Measurements from ENCODE around the gene GARNL3. TPM values are rescaled to one million over a fixed set of nuclear protein-coding genes. Genes with fewer than 3 reads are reported as not detected.

Gene GARNL3
- total and polyA plus RNA-seq, 2 experiments from 2014 or later = 8.7 to 21.9 TPM

GRCh38 chr9:127370672-127371648 is 106.4 kb downstream of the GARNL3 start:
- no peak; the same call in 2 of the 3 replicates for ATAC-seq

More at GRCh38 chr9:127370672-127371648, 106.4 kb downstream of the GARNL3 start:
- Histone ChIP-seq H3K4me1 (ENCODE audit: insufficient read depth) (peaks cover 14% of the 10 kb centered on the region; the same call in 1 of the 2 replicates), H3K4me2 (no peak overlapping the region), H3K27me3 (ENCODE audit: insufficient read depth) (no peaks in the 10 kb centered on the region), H3K36me3 (ENCODE audit: insufficient read depth) (no peaks in the 10 kb centered on the region), H2AFZ (no peak overlapping the region), H4K20me1 (replicated peaks; ENCODE audit: insufficient read depth) (no peaks in the 10 kb centered on the region), H3K4me3 (no peak overlapping the region), H3K79me2 (replicated peaks; ENCODE audit: insufficient read depth) (no peaks in the 10 kb centered on the region), H3F3A (replicated peaks; ENCODE audit: low read depth) (no peaks in the 10 kb centered on the region), H3K27ac (ENCODE audit: low read depth) (no peak overlapping the region), H3K9me2 (ENCODE audit: insufficient read depth) (no peaks in the 10 kb centered on the region)
- no peaks in the 10 kb centered on the region for H3K36me3 Mint-ChIP-seq (ENCODE audit: low read depth)
- no peak overlapping the region for H3K4me3 Mint-ChIP-seq
- H3K27ac Mint-ChIP-seq = peak overlapping the region; percentile 3; the same call in 1 of the 2 replicates
- peaks cover 3% of the 10 kb centered on the region for H3K27me3 Mint-ChIP-seq (ENCODE audit: insufficient read depth, low read depth, poor library complexity)
- peaks cover 23% of the 10 kb centered on the region for H3K4me1 Mint-ChIP-seq
- no peak for DNase-seq (ENCODE audit: low spot score)
- TF ChIP-seq EZH2 (IDR thresholded peaks at IDR 0.05; ENCODE audit: low read depth, unreplicated experiment) (no peak), NANOG (IDR thresholded peaks at IDR 0.05; ENCODE audit: borderline replicate concordance) (no peak), ZNF114 (CRISPR knock-in tag; IDR thresholded peaks at IDR 0.05) (no peak), CREB1 (CRISPR knock-in tag; IDR thresholded peaks at IDR 0.05; ENCODE audit: low read depth) (no peak), ETS1 (IDR thresholded peaks at IDR 0.05) (no peak), POLR2AphosphoS5 (IDR thresholded peaks at IDR 0.05; ENCODE audit: low read depth) (no peak), STAT1 (IDR thresholded peaks at IDR 0.05; ENCODE audit: unreplicated experiment) (no peak), JUNB (IDR thresholded peaks at IDR 0.05; ENCODE audit: unreplicated experiment) (no peak), CTCF (conservative IDR thresholded peaks at IDR 0.05; ENCODE audit: low read depth in 2 of 2) (no peak), EZH2phosphoT487 (IDR thresholded peaks at IDR 0.05; ENCODE audit: unreplicated experiment) (no peak), ZNF462 (CRISPR knock-in tag; IDR thresholded peaks at IDR 0.05) (no peak), ZNF331 (CRISPR knock-in tag; IDR thresholded peaks at IDR 0.05; ENCODE audit: low read depth) (no peak), REST (IDR thresholded peaks at IDR 0.05; ENCODE audit: unreplicated experiment) (no peak)
- no peaks in the 10 kb centered on the region for H3K9me3 Mint-ChIP-seq
